PFSK-1 (cell line): Measurements from ENCODE around the gene CFAP65.
A peak's percentile ranks its signal among the peaks of the same experiment; 100 is the strongest.

ENCODE experiments used
- FOXP2 ChIP-seq: optimal IDR thresholded peaks from 2 replicates; pipeline ENCODE3; 2011; ENCODE audit warnings: borderline replicate concordance, control low read depth, inconsistent platforms; ENCODE audit not compliant: insufficient read depth; ENCODE audit errors: extremely low read length, extremely low read depth
- POLR2AphosphoS5 ChIP-seq: IDR thresholded peaks from 2 replicates; pipeline ENCODE4 v1.6.1; 2012; ENCODE audit warnings: low read depth, mild to moderate bottlenecking, control low read depth, low read length, moderate library complexity
- REST ChIP-seq, 2 experiments: IDR thresholded peaks; 2 replicates each; pipeline versions ENCODE4 v1.6.1 to v1.8.0; 2011 to 2012; ENCODE audit warnings: low read depth in 2 of 2, low read length in 2 of 2, control low read depth in 1 of 2, inconsistent platforms in 1 of 2, mild to moderate bottlenecking in 1 of 2, moderate library complexity in 1 of 2; ENCODE audit not compliant: insufficient read depth in 1 of 2
- SIN3A ChIP-seq: IDR thresholded peaks from 2 replicates; pipeline ENCODE4 v1.6.1; 2012; ENCODE audit warnings: mild to moderate bottlenecking, low read length, moderate library complexity, borderline replicate concordance; ENCODE audit not compliant: insufficient read depth
- TAF1 ChIP-seq: IDR thresholded peaks from 2 replicates; pipeline ENCODE4 v1.6.1; 2012; ENCODE audit warnings: low read length, control low read depth, borderline replicate concordance; ENCODE audit not compliant: insufficient read depth

Gene CFAP65

GRCh38 chr2:219049282-219049681, 8.0 kb upstream of the CFAP65 start:
- TF ChIP-seq FOXP2 = no peak
- TF ChIP-seq SIN3A = no peak
- no peak for TF ChIP-seq TAF1
- no peak for TF ChIP-seq POLR2AphosphoS5
- no peak for TF ChIP-seq REST (IDR thresholded peaks at IDR 0.05; ENCODE audit: insufficient read depth in 1 of 2, low read depth in 2 of 2, low read length in 2 of 2)

GRCh38 chr2:219045937-219046550, 4.7 kb upstream of the CFAP65 start:
- peak; percentile 95 to 96 for TF ChIP-seq REST (IDR thresholded peaks at IDR 0.05; ENCODE audit: insufficient read depth in 1 of 2, low read depth in 2 of 2, low read length in 2 of 2)
- TF ChIP-seq TAF1 = no peak

- TF ChIP-seq REST (IDR thresholded peaks at IDR 0.05; ENCODE audit: insufficient read depth in 1 of 2, low read depth in 2 of 2, low read length in 2 of 2) (no peak), SIN3A (no peak), TAF1 (no peak), POLR2AphosphoS5 (no peak), FOXP2 (no peak)
Measured at GRCh38 chr2:219042750-219043149, 1.4 kb upstream of the CFAP65 start.

- no peak for TF ChIP-seq FOXP2
- no peak for TF ChIP-seq REST (IDR thresholded peaks at IDR 0.05; ENCODE audit: insufficient read depth in 1 of 2, low read depth in 2 of 2, low read length in 2 of 2)
- TF ChIP-seq TAF1 = no peak
- TF ChIP-seq SIN3A = no peak
- no peak for TF ChIP-seq POLR2AphosphoS5
Measured at GRCh38 chr2:219042157-219042556, 841 bp upstream of the CFAP65 start.

- no peak for TF ChIP-seq SIN3A
- TF ChIP-seq REST (IDR thresholded peaks at IDR 0.05; ENCODE audit: insufficient read depth in 1 of 2, low read depth in 2 of 2, low read length in 2 of 2) = no peak
- no peak for TF ChIP-seq FOXP2
- TF ChIP-seq TAF1 = no peak
- TF ChIP-seq POLR2AphosphoS5 = no peak
Measured at GRCh38 chr2:219038600-219038999, 2.7 kb downstream of the CFAP65 start.
